ENCODE data around the gene TNRC6C. TPM values are rescaled to one million over a fixed set of nuclear protein-coding genes. Genes with fewer than 3 reads are reported as not detected.

TNRC6C gene
- total RNA-seq, 3 donors from 2014 or later = 14.1 to 21.7 (median 21.6) TPM

DNA sequence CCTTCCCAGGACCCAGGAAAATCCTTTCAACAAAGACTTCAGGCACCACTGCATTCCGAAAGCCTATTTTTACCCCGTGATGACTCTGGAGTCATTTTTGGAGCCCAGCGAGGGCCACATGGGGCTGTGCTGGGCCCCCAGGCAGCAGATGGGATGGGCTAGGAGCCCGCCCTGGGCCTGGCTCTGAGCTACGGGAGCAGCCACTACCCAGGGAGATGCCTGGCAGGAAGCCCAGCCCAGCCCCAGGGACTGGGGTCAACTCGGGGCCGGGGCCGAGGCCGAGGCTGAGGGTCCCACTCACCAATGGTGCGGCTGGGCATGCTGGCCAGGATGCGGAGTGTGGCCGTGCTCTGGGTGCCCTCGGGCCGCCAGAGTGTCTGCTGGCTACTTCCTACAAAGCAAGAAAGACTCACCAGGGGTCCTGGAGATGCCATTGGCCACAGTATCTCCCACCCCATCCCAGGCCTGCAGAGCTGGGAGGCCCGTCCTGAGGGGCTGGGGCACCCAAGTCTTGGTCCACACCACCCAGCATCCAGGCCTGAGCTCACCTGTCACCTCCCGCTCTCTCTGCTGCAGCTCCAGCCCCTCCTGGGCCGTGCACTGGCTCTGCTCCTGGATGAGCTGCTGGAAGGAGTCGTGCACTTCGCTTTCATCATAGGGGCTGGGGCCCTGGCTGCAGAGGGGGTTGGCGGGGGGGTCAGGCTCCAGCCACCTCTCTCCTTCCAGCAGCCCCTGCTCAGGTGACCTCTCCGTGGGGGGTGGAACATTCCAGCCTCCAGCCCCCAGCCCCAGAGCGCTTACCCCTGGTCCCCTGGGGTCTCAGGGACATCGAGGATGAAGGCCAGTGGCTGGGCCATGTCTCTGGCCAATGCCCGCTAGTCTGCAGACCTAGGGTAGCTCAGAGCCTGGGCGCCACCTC, 167.7 kb downstream of the TNRC6C start:
- Histone ChIP-seq H3K4me1 (no peaks in the 10 kb centered on the region), H3K36me3 (peaks cover 3% of the 10 kb centered on the region), H3K27ac (peak overlapping the region; percentile 90), H3K4me3 (peak overlapping the region in 1 of 3 donors; percentile 86), H3K9me3 (no peaks in the 10 kb centered on the region), H3K27me3 (no peaks in the 10 kb centered on the region)
- TF ChIP-seq, protein P1, sequence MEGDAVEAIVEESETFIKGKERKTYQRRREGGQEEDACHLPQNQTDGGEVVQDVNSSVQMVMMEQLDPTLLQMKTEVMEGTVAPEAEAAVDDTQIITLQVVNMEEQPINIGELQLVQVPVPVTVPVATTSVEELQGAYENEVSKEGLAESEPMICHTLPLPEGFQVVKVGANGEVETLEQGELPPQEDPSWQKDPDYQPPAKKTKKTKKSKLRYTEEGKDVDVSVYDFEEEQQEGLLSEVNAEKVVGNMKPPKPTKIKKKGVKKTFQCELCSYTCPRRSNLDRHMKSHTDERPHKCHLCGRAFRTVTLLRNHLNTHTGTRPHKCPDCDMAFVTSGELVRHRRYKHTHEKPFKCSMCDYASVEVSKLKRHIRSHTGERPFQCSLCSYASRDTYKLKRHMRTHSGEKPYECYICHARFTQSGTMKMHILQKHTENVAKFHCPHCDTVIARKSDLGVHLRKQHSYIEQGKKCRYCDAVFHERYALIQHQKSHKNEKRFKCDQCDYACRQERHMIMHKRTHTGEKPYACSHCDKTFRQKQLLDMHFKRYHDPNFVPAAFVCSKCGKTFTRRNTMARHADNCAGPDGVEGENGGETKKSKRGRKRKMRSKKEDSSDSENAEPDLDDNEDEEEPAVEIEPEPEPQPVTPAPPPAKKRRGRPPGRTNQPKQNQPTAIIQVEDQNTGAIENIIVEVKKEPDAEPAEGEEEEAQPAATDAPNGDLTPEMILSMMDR (IDR thresholded peaks at IDR 0.05) = no peak
- TF ChIP-seq POLR2A (IDR thresholded peaks at IDR 0.05) = no peak
- TF ChIP-seq POLR2AphosphoS5 (IDR thresholded peaks at IDR 0.05) = no peak
- intact Hi-C loops (cut with DNase I; ENCODE audit: low total_unique reads) = no loop called here
- DNase-seq (ENCODE audit: low spot score in 2 of 2) = no peak

DNA sequence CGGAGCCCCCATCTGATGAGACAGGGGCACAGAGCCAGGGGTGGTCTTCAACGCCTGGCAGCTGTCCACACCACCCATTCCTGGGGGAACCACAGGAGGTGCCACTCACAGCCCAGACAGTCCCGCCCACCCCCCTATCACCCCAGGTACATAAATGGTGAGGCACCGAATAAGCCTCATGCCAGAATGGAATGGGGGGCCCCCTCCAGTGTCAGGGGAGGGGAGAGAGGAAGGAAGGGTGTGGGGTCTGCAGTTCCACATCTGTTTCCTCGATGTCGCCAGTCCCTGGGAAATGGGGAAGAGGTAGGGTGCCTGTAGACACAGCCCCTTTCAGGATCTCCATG, 168.4 kb downstream of the TNRC6C start:
- H3K27me3 ChIP-seq = no peaks in the 10 kb centered on the region
- peak overlapping the region in 1 of 3 donors; percentile 86 for H3K4me3 ChIP-seq
- no peak for DNase-seq (ENCODE audit: low spot score in 2 of 2)
- H3K9me3 ChIP-seq = no peaks in the 10 kb centered on the region
- no peaks in the 10 kb centered on the region for H3K4me1 ChIP-seq
- H3K27ac ChIP-seq = peak overlapping the region; percentile 90
- intact Hi-C loops (cut with DNase I; ENCODE audit: low total_unique reads) = no loop called here
- TF ChIP-seq POLR2A (IDR thresholded peaks at IDR 0.05) = no peak
- TF ChIP-seq, protein P1 (IDR thresholded peaks at IDR 0.05) = no peak
- TF ChIP-seq POLR2AphosphoS5 (IDR thresholded peaks at IDR 0.05) = no peak
- H3K36me3 ChIP-seq = peaks cover 3% of the 10 kb centered on the region

DNA sequence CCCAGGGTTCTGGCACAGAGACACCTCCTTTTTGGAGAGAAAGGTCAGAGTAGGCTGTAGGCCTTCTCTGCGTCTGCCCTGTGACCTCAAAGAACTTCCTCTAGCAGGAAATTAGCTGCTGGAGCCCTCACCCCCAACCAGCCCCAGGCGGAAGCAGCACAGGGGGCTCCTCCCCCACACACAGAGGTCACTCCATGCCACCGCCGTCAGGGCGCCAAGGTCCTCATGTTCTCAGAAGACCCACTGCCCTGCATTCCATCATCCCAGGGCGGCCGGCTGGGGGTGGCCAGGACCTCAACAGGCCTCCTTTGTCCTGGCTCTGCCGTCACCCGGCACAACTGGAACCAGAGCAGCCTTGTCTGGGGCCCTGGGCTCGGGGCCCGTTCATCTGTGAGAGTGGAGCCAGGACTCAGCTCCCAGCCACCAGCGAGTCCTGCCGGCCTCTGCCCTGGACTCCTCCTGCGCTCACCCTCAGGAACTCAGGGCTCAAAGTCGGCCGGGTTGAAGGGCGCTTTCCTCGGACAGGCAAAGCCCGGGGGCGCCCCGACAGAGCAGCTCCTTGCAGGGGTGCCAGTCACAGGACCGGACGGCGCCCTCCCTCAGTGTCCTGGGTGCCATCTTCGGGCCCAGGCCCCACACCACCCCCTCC, 168.9 kb downstream of the TNRC6C start:
- H3K4me1 ChIP-seq = peaks cover 0 to under 1% of the 10 kb centered on the region in 2 donors
- peak in 1 of 2 donors; percentile 68 for DNase-seq (ENCODE audit: low spot score in 2 of 2)
- peak overlapping the region; percentile 90 for H3K27ac ChIP-seq
- no peaks in the 10 kb centered on the region for H3K27me3 ChIP-seq
- H3K9me3 ChIP-seq = no peaks in the 10 kb centered on the region
- peak overlapping the region; percentile 60 to 86 (median 72) for H3K4me3 ChIP-seq
- TF ChIP-seq POLR2AphosphoS5 (IDR thresholded peaks at IDR 0.05) = peak in 2 of 3 donors; percentile 8 to 12
- no peak for TF ChIP-seq POLR2A (IDR thresholded peaks at IDR 0.05)
- H3K36me3 ChIP-seq = peaks cover 3% of the 10 kb centered on the region
- intact Hi-C loops (cut with DNase I; ENCODE audit: low total_unique reads) = no loop called here

DNA sequence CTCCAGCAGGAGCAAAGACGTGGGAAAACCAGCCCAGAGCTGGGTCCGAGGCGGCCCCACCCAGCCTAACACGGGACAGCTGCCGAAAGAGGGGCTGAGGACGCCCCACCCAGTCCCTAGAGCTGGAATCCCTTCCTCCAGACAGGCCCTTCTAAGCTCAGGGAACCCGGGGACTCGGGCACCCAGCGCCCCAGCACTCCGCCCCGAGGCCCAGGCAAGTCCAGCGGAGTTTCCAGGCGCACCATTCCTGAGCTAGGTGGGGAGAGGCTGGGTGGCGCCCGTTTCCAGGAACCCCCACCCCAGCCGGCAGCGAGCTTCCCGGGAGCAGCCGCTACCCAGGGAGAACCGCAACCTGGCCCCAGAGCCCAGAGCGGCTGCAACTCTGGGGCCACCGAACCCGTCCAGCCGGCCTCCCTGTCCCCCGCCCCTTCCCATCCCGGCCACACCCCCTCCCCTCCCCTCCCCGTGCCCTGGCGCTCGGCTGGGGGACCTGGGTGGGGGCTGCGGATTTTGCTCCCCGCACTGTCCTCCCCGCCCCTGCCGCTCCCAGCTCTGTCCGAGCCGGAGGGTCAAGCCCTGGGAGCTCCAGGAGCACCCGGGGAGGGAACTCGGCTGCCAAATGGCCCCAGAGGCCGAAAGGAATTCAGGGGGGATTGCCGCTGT, 169.5 kb downstream of the TNRC6C start:
- H3K9me3 ChIP-seq = no peaks in the 10 kb centered on the region
- peak overlapping the region; percentile 60 to 86 (median 72) for H3K4me3 ChIP-seq
- DNase-seq (ENCODE audit: low spot score in 2 of 2) = no peak
- peaks cover 3% of the 10 kb centered on the region for H3K36me3 ChIP-seq
- intact Hi-C loops (cut with DNase I; ENCODE audit: low total_unique reads) = no loop called here
- peaks cover 0 to 5% of the 10 kb centered on the region in 2 donors for H3K4me1 ChIP-seq
- TF ChIP-seq POLR2AphosphoS5 (IDR thresholded peaks at IDR 0.05) (no peak), POLR2A (IDR thresholded peaks at IDR 0.05) (no peak)
- TF ChIP-seq, protein P1 (IDR thresholded peaks at IDR 0.05) = no peak
- peak overlapping the region; percentile 90 for H3K27ac ChIP-seq
- H3K27me3 ChIP-seq = no peaks in the 10 kb centered on the region

DNA sequence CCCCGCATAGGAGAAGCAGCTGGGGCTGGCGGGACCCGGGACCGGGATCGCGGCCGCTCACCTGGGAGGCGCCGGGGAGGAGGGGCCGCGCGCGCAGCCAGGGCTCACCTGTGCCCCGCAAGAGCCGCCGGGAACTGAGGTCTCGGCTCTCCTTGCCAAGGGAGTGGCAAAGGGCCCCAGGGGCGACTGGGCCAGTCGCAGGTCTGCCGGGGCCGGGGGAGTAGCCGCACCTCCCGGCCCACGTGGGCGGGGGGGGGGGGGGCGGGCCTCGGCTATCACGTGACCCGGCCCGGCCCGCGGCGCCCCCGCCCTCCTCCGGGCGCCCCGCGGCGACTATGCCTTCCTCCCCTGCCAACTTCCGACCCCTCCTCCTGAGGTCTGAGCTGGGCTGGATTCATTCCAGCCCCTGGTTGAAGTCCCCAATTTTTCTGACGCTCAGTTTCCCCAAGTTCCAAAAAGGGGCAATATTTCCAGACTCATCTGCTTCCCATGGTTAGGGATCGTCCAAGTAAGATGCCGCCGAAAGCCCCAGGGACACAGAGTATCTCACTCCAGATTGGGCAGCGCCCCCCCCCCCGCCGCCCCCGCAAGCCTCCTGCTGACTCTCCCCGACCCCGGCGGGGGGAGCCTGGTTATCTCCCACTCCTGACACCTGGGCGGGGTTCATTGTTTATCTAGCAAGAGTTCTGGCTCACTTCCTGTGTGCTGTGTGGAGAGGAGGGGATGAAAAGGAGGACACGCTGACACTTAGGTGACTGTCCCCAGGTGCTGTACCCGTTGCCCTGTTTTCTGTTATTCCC, 170.2 kb downstream of the TNRC6C start, which contains the start of gene TMC6:
Gene TMC6, minus strand, starts transcription at position 205 of the 800 bp plus-strand sequence. CDS start 1,923 bp downstream, outside the sequence.
- TF ChIP-seq POLR2A (IDR thresholded peaks at IDR 0.05) = peak; percentile 34
- no peak for TF ChIP-seq POLR2AphosphoS5 (IDR thresholded peaks at IDR 0.05)
- peak; percentile 68 to 72 for DNase-seq (ENCODE audit: low spot score in 2 of 2)
- H3K27me3 ChIP-seq = no peaks in the 10 kb centered on the region

More for the DNA sequence above, 170.2 kb downstream of the TNRC6C start, which contains the start of gene TMC6:
- intact Hi-C loops (cut with DNase I; ENCODE audit: low total_unique reads) = no loop called here
- Histone ChIP-seq H3K36me3 (peaks cover 3% of the 10 kb centered on the region), H3K9me3 (no peaks in the 10 kb centered on the region), H3K4me1 (peaks cover 0 to 5% of the 10 kb centered on the region in 2 donors), H3K4me3 (peak within 1 kb of the TSS; percentile 60 to 86 (median 72)), H3K27ac (peak within 1 kb of the TSS; percentile 90)

Measured in breast epithelium (tissue), 4 donors.